Left hindlimb (tissue), 1 donor: ENCODE measurements around the gene IZUMO2.
"Not testable (repeated sequence)": the region's sequence is repeated elsewhere in the genome, so short reads cannot be mapped to it uniquely, and the experiment has no call there.

ENCODE experiments used
- DNase-seq: peaks from one replicate; pipeline ENCODE4 v3.0.0-alpha.2; 2018

Gene IZUMO2

DNA sequence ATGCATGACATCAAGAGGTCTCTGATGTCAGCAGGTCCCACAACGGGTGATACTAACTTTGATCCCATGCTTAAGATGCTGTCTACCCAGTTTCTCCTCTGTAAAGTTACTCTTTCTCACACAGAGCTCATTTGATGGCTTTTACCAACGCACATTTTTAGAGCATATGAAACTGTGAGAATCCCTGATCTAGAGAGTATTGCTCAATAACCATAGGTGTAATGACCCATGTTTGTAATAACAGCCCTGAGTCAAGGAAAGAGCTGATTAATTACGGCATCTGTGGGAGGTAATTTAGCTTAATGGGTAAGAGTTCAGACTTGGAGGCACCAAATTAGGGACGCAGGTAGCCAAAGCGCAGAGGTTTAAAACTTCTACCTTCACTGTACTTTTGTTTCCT, 18.0 kb upstream of the IZUMO2 start:
- no peak for DNase-seq

DNA sequence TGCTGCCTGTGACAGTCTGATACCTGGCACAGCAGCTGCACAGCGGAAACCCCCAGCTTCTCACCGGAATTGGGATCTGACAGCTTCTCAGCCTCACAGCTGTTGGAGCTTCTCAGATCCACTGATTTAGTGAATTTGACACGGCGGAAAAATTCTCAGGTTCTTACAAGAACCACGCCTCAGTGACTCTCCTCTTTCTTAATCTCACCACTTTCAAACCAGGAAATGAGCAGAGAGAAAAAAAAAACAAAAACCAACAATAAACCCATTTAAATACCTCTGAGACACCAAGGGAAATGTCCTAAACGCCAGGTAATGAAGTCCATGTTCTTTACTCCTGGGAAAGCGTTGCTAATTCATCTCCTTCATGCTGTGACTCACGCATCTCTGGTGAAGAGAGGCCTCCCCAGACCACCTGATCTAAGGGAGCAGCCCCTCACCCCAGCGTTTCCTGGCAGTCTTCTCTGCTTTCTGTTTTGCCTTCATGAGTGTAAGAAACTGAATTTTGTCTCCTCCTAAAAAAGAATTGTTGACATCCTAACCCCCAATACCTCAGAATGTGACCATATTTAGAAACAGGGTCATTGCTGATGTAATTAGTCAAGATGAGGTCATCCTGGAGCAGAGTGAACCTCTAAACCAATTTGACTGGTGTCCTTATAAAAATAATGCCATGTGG, 15.9 kb upstream of the IZUMO2 start:
- DNase-seq, result no peak

DNA sequence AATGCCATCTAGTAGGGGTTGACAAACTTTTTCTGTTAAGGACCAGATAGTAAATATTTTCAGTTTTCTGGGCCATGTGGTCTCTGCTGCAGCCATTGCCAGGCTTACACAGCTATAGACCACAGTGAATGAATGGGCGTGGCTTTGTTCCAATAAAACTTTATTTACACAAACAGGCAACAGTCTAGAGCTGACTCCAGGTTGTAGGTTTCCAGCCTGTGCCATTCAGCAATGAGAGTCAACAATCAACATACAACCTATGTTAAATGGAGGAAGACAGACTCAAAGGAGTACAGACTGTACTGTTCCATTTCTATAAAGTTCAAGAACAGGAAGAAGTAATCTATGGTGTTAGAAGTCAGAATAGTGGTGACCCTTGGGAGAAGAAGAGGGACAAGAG, 15.2 kb upstream of the IZUMO2 start:
- DNase-seq, result no peak

DNA sequence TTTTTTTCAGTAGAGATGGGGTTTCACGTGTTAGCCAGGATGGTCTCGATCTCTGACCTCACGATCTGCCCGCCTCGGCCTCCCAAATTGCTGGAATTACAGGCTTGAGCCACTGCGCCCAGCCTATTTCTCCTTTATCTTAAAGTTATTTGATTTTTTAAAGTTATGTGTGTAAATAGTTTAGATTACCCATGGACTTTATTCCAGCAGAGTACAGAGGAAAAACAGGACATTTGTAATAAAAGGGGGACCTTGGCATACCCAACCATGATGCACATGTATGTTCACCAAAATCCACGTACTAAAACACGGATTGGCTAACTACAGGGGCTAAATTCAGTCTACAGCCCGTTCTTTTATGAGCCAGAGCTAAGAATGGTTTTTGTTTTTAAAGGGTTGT, 13.7 kb upstream of the IZUMO2 start:
- DNase-seq, result no peak

DNA sequence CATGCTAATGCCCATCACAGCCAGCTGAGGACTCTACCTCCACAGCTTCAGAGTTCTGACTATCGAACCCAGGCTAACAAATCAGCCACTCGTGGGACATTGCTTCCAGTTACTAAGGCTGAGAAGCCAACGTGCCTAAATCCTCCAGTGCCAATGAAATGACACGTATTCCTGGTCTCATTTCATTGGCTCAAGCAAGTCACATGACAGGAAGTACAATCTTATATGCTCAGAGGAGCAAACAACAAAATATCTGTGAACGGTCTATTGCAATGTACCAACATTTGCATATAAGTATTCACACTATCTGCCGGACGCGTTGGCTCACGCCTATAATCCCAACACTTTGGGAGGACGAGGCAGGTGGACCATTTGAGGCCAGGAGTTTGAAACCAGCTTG, 12.8 kb upstream of the IZUMO2 start:
- no peak for DNase-seq

DNA sequence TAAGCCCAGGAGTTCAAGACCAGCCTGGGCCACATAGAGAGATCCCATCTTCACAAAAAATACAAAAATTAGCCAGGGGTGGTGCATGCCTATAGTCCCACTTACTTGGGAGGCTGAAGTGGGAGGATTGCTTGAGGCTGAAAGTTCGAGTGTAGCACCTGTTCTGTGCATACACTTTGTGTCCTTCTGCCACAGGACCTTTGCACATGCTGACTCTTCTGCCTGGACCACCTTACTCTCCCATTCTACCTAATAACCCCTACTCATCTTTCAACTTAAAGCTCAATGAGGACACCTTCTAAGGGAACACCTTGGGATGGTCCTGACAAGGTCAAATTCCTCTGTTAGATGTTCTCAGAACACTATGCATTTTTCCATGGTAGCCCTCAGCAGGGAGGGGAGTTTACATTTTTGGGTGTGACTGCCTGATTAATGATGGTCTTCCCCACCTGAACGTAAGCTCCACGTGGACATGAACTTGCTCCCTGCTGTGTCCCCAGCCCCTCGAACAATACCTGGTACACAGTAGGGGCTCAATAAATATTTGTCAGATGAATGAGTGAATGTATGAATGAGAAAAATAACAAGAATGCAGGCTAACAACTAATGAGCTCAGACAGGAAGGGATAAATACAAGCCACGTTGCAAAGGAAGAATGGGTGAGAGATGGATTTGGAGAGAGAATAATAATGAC, 11.2 kb upstream of the IZUMO2 start:
- DNase-seq, result no peak

DNA sequence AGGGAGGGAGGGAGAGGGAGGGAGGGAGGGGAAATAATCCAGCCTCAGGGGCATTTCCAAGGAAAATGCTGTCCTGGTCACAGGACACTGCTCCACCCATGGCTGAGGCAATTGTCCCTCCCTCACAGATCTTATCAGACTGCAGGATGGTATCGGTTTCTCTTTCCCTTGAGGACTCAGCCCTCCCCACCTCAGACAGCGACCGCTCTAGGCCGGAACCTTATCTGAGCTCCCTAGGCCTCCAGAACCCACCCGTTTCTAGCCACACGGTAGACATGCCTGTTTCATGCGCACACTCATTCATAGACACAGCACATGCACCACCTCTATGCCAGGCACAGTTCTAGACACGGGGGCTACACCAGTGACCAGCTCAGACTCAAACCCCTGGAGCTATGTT, 10.0 kb upstream of the IZUMO2 start:
- no peak for DNase-seq

DNA sequence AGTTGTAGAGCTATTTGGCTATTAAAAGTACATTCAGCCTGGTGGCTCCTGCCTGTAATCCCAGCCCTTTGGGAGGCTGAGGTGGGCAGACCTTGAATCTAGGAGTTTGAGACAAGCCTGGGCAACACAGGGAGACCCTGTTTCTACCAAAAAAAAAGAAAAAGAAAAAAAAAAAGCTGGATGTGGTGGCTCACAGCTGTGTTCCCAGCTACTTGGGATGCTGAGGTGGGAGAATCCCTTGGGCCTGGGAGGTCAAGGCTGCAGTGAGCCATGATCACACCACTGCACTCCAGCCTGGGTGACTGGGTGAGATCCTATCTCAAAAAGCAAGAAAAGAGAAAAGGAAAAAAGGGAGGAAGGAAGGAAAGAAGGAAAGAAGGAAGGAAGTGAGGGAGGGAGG, 9.6 kb upstream of the IZUMO2 start:
- no peak for DNase-seq

DNA sequence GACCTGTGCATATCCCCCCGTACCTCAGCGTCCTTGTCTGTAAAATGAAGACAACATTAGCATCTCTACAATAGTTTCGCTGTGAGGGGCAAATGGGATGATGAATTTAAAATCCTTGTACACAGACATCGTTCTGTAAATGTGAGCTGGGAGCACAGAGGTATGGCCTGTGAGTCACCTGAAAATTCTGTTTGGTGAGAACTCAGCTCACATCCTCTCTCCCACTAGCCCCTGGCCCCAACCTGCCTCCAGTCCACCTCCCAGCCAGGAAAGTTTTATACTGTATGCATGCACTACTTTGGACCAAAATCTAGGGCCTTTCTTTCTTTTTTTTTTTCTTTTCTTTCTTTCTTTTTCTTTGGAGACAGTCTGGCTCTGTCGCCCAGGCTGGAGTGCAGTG, 8.7 kb upstream of the IZUMO2 start:
- no peak for DNase-seq

DNA sequence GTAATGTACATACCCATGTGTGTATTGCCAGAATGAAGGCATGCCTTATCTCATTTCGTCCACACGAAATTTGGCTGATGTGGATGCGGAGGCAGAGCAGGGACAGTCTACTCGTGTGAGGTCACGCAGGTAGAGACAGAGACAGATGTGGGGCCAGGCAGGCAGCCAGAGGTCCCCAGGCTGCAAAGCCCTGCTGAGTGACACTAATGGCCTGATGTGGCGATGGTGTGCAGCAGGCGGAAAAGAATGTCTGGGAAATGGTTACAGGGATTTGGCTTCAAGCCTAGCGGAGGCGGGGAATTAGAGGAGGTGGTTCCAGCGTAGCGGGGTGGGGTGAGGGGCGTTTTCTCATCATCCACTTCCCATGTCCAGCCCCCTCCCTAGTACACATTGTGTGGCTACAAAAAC, 4.2 kb upstream of the IZUMO2 start:
- peak; percentile 54 for DNase-seq

DNA sequence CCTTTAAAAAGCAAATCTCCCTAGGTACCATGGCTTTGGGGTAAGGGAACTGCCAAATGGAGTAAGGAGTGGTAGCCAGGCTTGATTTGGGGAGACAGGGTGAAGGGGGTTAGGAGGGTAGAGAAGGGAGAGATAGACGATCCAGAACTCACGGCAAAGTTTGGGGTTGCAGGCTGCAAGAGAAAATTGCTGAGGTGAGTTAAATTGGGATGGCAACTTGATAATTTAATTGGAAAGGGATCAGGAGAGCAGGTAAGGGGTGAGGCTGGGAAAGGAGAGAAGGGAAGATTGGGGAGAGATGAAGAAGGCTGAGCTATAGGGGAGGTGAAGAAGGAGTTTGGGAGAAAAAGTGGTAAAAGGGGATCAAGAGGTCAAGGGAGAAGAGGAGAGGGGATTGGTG, 4.0 kb downstream of the IZUMO2 start:
- DNase-seq, result no peak

DNA sequence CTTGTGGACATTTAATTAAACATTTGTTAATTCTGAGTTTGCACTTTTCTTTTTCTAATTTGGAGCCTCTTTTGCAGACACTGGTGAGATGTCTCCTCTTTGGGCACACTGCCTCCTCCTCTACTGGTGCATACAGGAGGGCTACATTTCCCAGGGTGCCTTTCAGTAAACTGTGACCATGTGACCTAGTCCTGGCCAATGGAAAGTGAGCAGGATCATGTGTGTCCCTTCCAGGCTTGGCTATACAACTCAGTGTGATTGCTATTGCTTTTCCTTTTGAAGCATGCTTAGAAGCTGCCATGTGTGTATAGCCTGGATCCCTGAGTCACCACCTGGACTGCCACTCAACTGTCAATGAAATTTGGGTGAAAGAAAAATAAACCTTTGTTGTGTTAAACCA, 4.5 kb downstream of the IZUMO2 start:
- no peak for DNase-seq

DNA sequence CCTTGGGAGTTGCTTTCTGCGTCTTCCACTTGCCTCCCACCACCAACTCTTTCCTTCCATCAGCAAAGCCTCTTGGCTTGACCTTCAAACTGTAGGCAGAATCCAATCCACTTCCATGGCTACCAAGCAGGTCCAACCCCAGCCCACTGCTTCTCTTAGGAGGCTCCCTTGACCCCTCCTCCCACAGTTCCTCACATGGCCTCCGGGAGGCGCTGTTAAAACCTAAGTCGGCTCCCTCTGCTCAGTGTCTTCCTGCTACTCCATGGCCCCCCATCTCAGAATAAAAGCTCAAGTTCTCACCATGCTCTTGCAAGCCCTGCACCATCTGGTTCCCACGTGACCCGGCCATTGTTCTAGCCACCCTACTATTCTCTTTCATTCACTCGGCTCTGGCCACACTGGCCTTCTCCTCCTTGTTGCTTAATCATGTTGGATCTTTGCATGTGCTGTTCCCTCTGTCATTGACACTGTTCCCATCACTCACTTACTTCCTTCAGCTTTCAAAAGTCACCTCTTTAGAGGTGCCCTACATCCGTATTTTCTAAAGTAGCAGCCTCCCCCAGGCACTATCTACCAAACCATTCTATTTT, 7.5 kb downstream of the IZUMO2 start:
- no peak for DNase-seq

DNA sequence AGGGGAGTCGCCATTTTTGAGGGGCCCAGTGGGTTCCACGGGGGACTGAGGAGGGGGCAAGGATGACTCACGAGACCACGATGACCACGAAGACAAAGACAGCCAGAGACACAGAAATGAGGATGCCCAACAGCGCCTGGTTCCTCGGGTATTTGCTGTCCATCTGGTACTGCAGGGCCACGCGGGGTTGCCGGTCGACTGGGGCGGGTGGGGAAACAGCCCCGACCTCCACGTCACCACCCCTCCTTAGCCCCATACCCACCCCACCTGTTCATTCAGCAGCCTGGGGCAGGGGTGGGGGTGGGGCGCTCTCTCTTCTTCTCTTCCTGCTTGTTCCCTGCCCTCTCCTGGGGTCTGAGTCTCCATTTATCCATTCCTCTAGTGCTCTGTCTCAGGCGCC, 8.6 kb downstream of the IZUMO2 start:
- no peak for DNase-seq

DNA sequence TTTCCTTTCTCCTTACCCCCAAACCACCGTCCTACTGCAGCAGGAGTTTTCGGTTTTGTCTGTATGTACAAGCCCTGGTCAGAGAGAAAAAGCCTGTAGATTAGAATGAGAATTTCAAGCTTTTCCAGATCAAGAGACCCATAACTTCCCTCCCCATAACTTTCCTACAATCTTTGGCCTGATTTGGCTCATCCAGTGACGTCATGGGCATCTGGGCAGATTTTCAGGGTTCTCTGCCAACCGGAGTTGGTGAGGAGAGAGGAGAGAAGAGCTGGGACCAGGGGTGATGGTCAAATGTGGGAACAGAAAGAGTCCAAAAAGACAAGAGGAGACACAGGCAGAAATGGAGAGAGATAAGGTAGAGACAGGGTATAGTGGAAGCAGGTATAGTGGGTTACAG, 10.5 kb downstream of the IZUMO2 start:
- DNase-seq, result no peak

DNA sequence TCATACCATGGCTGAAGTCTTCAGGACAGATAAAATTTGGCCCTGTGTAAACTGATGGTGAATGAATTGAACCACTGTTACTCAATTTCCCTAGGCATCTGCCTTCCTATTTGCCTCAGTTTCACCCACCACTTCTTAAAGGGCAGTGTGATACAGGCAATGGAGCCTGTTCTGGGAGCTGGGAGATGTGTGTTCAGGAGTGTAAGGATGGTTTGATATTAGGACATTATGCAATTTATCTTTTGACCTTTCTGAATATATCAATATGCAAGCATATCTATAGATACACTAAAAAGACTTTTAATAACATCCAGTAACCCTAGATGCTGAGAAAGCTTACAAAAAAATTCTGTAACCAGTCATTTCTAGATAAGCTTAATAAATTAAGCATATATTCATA, 14.6 kb downstream of the IZUMO2 start:
- DNase-seq, result no peak

DNA sequence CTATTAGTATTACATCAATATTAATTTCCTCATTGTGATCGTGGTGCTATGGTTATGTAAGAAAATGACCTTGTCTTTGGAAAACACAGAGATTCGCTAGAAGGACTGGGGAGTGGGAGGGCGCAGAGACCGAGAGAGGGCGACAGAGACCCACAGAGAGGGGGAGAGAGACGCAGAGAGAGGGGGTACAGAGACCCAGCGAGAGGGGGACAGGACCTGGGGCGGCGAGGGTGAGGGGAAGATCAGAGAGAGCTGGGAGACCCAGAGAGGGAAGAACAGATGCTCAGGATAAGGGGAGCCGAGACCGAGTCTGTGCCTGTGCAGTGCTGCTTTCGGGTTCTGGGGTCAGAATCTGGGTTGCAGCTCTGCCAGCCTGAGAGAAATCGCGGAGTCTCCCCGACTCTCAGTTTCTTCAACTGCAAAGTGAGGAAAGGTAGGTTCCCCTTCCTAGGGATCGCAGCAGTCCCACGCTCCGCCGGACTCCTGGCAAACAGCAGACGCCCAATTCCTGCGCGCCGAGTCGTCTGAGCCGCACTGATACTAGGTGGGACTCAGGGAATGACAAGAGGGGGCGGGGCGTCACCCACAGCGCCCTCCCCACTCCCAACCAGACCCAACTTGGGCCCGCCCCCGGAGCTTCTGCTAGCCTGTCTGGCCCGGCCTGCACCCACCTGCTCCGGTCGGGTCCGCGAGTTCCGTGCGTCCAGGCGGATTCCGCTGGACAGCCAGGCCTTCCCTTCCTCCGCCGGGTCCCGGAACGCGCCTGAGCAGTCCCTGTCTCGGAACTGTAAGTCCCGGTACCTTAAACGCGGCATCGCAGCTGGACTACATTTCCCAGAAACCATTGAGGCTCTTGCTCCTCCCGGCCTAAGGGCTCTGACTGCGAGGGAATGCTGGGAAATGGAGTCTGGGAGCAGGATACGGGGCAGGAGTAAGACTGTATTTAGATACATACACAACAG, 15.3 kb downstream of the IZUMO2 start:
- DNase-seq, result peak; percentile 83

DNA sequence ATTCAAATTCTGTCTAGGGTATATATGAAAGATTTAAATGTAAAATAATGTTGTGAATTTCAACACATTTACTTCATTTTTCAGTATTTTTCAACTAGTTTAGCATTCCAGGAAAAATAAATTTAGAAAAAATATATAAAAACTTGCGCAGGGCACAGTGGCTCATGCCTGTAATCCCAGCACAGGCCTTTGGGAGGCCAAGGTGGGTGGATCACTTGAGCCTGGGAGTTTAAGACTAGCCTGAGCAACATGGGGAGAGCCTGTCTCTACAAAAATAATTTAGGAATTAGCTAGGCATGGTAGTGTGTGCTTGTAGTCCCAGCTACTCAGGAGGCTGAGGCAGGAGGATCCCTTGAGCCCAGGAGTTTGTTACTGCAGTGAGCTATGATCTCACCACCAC, 21.2 kb downstream of the IZUMO2 start:
- DNase-seq, result not testable (repeated sequence)

DNA sequence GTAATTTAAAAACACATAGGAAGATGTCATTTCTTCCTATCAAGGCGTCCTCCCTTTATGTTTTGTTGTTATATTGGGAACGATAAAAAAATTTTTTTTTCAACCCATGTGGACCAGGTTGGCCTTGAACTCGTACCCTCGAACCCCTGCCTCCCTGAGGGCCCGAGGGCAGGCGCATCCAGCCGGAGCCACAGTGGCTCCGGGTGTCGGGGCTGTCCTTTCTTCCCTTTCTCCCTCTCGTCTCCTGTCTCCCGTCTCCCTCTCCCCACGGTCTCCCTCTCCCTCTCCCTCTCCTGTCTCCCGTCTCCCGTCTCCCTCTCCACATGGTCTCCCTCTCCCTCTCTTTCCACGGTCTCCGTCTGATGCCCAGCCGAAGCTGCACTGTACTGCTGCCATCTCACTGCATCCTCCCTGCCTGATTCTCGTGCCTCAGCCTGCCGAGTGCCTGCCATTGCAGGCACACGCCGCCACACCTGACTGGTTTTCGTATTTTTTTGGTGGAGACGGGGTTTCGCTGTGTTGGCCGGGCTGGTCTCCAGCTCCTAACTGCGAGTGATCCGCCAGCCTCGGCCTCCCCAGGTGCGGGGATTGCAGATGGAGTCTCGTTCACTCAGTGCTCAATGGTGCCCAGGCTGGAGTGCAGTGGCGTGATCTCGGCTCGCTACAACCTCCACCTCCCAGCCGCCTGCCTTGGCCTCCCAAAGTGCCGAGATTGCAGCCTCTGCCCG, 22.8 kb downstream of the IZUMO2 start:
- DNase-seq, result not testable (repeated sequence)

DNA sequence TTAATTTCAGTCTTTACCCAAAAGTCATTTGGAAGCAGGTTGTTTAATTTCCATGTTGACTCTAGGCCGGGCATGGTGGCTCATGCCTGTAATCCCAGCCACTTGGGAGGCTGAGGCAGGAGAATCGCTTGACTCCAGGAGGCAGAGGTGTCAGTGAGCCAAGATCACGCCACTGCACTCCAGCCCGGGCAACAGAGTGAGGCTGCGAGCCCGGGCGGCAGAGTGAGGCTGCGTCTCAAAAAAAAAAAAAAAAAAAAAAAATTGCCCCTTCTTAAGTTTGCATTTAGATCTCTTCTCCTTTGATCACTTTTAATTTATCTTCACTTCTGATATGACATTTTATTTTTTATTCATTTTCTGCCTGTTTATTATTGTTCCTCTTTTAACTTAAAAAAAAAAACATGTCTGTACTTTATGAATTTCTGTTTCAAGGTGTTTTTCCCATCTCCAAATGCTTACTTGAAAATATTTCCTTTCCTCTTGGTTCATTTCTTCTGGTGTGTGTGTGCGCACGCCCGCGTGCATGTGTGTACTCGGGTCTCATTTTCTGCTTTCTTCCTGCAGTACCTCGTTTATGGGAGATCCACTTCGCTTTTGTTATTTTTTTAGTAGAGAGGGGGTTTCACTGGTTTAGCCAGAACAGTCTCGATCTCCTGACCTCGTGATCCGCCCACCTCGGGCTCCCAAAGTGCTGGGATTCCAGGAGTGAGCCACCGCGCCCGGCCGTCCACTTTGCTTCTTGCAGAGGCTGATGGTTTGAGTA, 26.3 kb downstream of the IZUMO2 start:
- not testable (repeated sequence) for DNase-seq

DNA sequence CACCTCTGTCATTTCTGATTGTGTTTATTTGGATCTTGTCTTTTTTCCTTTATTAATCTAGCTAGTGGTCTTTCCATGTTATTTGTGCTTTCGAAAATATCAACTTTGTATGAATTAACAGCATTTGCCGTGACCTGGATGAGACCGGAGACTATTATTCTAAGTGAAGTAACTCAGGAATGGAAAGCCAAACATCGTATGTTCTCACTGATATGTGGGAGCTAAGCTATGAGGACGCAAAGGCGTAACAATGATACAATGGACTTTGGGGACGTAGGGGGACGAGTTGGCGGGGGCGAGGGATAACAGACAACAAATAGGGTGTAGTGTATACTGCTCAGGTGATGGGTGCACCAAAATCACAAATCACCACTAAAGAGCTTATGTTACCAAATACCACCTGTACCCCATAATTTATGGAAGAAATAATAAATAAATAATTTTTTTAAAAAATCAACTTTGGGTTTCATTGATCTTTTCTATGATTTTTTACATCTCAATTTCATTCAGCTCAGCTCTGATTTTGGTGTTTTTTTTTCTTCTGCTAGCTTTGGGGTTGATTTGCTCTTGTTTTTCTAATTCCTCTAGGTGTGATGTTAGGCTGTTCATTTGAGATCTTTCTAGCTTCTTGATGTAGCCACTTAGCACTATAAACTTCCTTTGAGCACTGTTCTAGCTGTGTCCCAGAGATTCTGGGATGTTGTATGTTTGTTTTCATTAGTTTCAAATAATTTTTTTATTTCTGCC, 27.1 kb downstream of the IZUMO2 start:
- not testable (repeated sequence) for DNase-seq
